ENCODE results near the gene ALPK1. TPM values are rescaled to one million over a fixed set of nuclear protein-coding genes. Genes with fewer than 3 reads are reported as not detected.

The ALPK1 gene
- total and polyA plus RNA-seq, 2 of the 8 experiments (the other 6 are each of a cell fraction or from before 2014, with no cell fraction given): 0.08 to 0.43 TPM

GRCh38 chr4:112355662-112356061 lies 58.5 kb downstream of the ALPK1 start:
- Histone ChIP-seq H2BK120ac (replicated peaks; ENCODE audit: low read depth, low read length) (no peak overlapping the region), H3K9me3 (ENCODE audit: insufficient read depth in 2 of 2, low read depth in 1 of 2, low read length in 1 of 2) (no peaks in the 10 kb centered on the region; a peak in 1 of 4 replicates), H2BK12ac (ENCODE audit: low read depth, low read length) (no peak overlapping the region), H4K20me1 (replicated peaks in 1 of 2; ENCODE audit: control insufficient read depth in 1 of 2, insufficient read depth in 2 of 2, low read length in 2 of 2) (no peaks in the 10 kb centered on the region), H2BK5ac (ENCODE audit: low read depth, low read length) (no peak overlapping the region), H3K56ac (replicated peaks; ENCODE audit: insufficient read length, low read depth, low read length) (no peak overlapping the region), H3K9ac (replicated peaks in 1 of 4; ENCODE audit: extremely low read depth in 1 of 4, low read depth in 3 of 4, low read length in 3 of 4) (no peak overlapping the region), H2BK15ac (ENCODE audit: low read length) (no peak overlapping the region), H3K27ac (ENCODE audit: low read depth, low read length) (no peak overlapping the region), H3K4me1 (replicated peaks in 1 of 4; ENCODE audit: control insufficient read depth in 3 of 4, insufficient read depth in 4 of 4, low read length in 3 of 4) (no peaks in the 10 kb centered on the region; a peak in 2 of 7 replicates), H3K27me3 (replicated peaks in 1 of 4; ENCODE audit: control insufficient read depth in 3 of 4, extremely low read depth in 1 of 4, insufficient read depth in 3 of 4, low read length in 3 of 4) (no peaks in the 10 kb centered on the region), H3K23ac (ENCODE audit: insufficient read length) (no peak overlapping the region), H4K8ac (ENCODE audit: extremely low read depth, insufficient read depth, low read length) (no peak overlapping the region), H4K91ac (replicated peaks; ENCODE audit: insufficient read length, low read length) (no peak overlapping the region), H2AFZ (ENCODE audit: low read length) (no peak overlapping the region), H2AK5ac (ENCODE audit: low read depth, low read length) (no peak overlapping the region), H3K14ac (ENCODE audit: insufficient read length) (no peak overlapping the region), H3K79me2 (ENCODE audit: control insufficient read depth in 1 of 2, insufficient read depth in 2 of 2, low read length in 2 of 2) (no peaks in the 10 kb centered on the region), H4K5ac (ENCODE audit: insufficient read length, low read depth, low read length) (no peak overlapping the region), H3K4me2 (ENCODE audit: insufficient read depth in 1 of 2, low read depth in 2 of 2, low read length in 2 of 2) (no peak overlapping the region), H3K36me3 (ENCODE audit: control insufficient read depth in 2 of 4, insufficient read depth in 4 of 4, low read length in 3 of 4) (no peaks in the 10 kb centered on the region), H2BK20ac (ENCODE audit: low read length) (no peak overlapping the region), H3K4ac (replicated peaks; ENCODE audit: insufficient read length, low read depth, low read length) (no peak overlapping the region), H3K4me3 (ENCODE audit: extremely low read depth in 1 of 4, insufficient read depth in 2 of 4, low read depth in 3 of 4, low read length in 4 of 4) (no peak overlapping the region), H3K18ac (ENCODE audit: extremely low read depth, low read length) (no peak overlapping the region), H3K79me1 (ENCODE audit: low read depth, low read length) (no peaks in the 10 kb centered on the region), H3K23me2 (ENCODE audit: low read depth, low read length) (no peaks in the 10 kb centered on the region)
- CTCF ChIA-PET (ENCODE audit: partially characterized antibody): interaction anchor here (0.8 to 1.1 kb wide), 2 partner anchors 28 to 165 kb away, joined by 3 to 4 read pairs; no protein-coding TSS in a partner anchor
- FAIRE-seq (no peak), DNase-seq (ENCODE audit: low read depth in 1 of 2, low spot score in 2 of 2) (no peak)
- POLR2A ChIA-PET (ENCODE audit: partially characterized antibody): no interaction called here
- WGBS, 2 experiments (ENCODE audit: extremely low coverage in 1 of 2, insufficient coverage in 1 of 2, insufficient read length in 1 of 2, insufficient replicate concordance in 2 of 2, low coverage in 1 of 2, low lambda C conversion rate in 2 of 2, missing lambda C conversion rate in 1 of 2): 93% methylated on average over 20 of the region's 20 CpGs; no CpG with 5 or more reads in 1 of the 2 experiments
- no peak for TF ChIP-seq TBP (IDR thresholded peaks at IDR 0.05; ENCODE audit: low read depth, low read length)
- TF ChIP-seq EGR1 (IDR thresholded peaks at IDR 0.05; ENCODE audit: borderline replicate concordance, low read depth, low read length): no peak
- TF ChIP-seq CEBPB (IDR thresholded peaks at IDR 0.05; ENCODE audit: low read depth, low read length): no peak
